Neural progenitor cell (in vitro differentiated cells): ENCODE measurements around the gene PIGM.

ENCODE experiments used
- EZH2 ChIP-seq: fragments of 200-600 bp; sonication (generic); IDR thresholded peaks from 2 replicates; pipeline ENCODE4 v1.6.1; 2017; ENCODE audit warnings: antibody characterized with exemption, mild to moderate bottlenecking, moderate library complexity
- EZH2phosphoT487 ChIP-seq: fragments of 200-600 bp; sonication (generic); IDR thresholded peaks from 2 replicates; pipeline ENCODE4 v1.6.1; 2017; ENCODE audit warnings: antibody characterized with exemption
- TF ChIP-seq, protein P1 (sequence below): fragments of 200-600 bp; sonication (generic); IDR thresholded peaks from 2 replicates; pipeline ENCODE4 v1.5.1; 2017; ENCODE audit warnings: antibody characterized with exemption, mild to moderate bottlenecking

DNA sequence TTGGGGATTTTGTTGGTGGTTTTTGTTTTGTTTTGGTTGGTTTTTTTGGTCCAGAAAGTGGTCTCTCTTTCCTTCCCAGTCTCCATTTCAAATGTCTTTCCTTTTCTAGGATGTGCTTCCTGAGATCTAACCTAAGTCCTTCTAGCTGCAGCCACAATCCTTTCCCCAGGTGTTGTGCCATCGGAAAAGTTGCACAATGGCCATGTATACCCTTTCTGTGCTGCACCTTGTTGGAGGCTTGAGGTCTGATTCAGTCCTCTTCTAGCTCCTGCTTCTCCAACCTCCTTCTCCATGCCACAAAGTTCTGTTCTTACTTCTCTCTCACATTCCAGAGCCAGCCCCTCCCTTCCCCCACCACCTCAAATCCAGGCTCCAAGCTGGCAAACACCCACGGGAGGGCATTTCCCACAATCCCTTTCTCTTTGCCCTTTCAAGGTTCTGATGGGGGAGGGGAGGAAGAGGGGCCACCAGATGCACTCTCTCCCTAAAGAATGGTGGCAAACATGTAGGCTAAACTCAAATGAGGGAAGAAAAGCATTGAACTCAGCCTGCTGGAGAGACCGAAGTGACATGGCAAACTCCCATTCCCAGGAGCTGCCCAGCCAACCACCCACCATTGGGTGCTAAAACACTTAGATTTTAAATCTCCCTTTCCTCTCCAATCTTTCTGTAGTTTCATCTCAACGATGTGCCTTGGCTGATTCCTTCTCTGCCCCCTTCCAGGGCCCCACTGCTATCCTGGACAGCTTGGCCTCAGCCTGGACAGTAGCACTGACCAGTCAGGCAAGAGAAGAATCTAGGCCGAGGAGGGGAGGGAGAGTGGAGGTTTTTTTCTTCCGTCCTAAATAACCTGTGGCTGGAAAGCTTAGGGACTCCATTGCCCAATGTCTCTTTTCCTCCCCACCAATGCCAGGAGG, 35.3 kb upstream of the PIGM start:
- TF ChIP-seq, protein P1, sequence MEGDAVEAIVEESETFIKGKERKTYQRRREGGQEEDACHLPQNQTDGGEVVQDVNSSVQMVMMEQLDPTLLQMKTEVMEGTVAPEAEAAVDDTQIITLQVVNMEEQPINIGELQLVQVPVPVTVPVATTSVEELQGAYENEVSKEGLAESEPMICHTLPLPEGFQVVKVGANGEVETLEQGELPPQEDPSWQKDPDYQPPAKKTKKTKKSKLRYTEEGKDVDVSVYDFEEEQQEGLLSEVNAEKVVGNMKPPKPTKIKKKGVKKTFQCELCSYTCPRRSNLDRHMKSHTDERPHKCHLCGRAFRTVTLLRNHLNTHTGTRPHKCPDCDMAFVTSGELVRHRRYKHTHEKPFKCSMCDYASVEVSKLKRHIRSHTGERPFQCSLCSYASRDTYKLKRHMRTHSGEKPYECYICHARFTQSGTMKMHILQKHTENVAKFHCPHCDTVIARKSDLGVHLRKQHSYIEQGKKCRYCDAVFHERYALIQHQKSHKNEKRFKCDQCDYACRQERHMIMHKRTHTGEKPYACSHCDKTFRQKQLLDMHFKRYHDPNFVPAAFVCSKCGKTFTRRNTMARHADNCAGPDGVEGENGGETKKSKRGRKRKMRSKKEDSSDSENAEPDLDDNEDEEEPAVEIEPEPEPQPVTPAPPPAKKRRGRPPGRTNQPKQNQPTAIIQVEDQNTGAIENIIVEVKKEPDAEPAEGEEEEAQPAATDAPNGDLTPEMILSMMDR: no peak
- TF ChIP-seq EZH2phosphoT487: no peak
- no peak for TF ChIP-seq EZH2
